ENCODE results near the gene INO80D.
"Not testable (repeated sequence)": the region's sequence is repeated elsewhere in the genome, so short reads cannot be mapped to it uniquely, and the experiment has no call there.

The INO80D gene

GRCh38 chr2:206084439-206084869, 1.5 kb downstream of the INO80D start:
- peak; percentile 24 to 73 for DNase-seq

DNA sequence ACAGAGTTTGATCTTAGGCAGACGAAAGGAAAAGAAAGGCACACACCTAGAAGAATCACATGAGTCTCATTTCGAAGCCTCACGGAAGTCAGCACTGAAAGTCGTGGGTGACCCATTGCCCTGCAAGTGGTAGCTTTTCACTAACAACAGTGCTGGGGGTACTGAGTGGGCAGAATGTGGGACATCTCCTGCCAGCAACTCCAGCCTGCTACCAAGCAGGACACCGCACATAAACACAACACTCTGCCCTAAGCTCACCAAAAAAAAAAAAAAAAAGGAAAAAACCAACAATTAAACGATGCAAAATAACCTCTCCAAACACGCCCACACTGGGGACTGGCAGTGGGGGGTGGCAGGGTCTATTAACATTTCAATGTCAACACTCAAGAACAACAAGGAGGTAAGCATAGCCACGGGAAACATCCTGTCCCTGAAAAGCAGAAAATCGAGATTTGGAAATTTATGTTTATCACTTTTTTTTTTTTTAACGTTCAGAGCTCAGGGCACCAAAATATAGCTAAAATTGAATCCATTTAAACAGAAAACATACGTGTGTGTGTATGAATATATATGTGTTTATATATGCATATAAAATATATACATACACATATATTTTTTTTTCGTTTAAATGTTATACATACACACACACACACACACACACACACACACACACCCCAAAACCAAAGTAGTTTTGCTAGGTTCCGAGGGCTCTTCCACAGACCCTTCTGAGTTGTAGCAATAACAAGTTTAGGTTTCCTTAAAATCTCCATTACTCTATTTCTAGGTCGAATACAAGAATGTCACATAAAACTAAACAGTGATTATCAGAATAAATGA, 2.2 kb downstream of the INO80D start:
- DNase-seq = no peak

DNA sequence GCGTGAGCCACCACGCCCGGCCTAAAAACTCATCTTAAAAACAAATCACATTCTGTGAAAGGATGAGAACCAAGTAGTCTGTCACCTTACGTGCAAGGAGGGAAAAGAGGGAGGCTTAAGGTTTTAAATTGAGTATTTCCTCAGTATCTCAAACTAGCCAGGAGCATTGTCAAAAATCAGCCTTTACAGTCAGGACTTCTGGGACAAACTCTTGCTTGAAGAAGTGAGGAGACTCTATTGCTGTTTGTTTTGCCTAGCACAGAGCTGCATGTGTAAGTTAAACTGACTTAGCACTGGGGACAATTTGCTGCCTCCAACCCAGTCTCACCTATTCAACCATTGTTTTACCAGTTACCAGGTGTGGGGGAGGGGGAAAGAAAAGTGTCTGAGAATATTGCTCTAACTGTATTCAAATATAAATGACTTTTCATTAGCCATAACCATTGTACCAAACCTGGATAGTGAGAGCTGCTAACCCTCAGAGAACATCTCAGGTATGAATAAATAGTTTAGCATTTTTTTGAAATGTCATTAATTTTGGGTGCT, 3.6 kb downstream of the INO80D start:
- no peak for DNase-seq

DNA sequence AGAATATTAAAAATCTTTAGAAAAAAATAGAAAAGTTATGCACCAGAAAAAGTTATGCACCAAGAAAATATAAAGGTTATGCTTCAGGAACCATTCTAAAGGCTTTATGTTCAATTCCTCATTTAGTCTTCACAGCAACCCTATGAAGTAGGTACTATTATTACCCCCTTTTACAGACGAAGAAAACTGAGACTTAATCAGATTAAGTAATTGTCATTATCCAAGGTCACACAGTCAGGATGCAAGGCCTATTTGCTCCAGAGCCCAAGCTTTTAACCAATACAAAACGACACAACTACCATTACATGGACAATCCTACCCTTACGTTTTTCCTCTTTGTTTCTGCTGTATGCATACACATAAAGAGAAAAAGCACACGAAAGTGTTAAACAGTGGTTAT, 5.0 kb downstream of the INO80D start:
- DNase-seq = no peak

- DNase-seq = no peak
Measured at GRCh38 chr2:206079699-206080465, 6.1 kb downstream of the INO80D start.

GRCh38 chr2:206077879-206078278, 8.1 kb downstream of the INO80D start:
- DNase-seq = not testable (repeated sequence)

GRCh38 chr2:206075113-206075512, 10.9 kb downstream of the INO80D start:
- peak in 1 of 2 experiments; percentile 3 for DNase-seq

DNA sequence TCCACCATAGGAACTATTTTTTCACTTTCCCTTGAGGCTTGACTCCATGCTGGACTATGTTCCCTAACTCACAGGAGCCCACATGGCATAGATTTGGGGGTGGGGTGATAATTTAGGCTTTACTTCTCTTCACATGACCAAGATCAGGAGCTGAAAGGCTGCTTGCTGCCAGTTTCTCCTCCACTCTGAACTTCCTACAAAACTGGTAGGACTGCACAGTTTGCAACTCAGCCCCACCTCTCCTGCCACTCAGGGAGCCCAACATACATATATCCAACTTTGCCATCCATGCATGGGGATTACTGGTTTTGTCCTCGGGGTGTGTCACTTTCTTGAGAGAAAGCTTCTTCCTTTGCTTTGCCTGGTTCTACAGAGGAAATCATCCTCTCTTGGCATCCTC, 14.2 kb downstream of the INO80D start:
- no peak for DNase-seq

DNA sequence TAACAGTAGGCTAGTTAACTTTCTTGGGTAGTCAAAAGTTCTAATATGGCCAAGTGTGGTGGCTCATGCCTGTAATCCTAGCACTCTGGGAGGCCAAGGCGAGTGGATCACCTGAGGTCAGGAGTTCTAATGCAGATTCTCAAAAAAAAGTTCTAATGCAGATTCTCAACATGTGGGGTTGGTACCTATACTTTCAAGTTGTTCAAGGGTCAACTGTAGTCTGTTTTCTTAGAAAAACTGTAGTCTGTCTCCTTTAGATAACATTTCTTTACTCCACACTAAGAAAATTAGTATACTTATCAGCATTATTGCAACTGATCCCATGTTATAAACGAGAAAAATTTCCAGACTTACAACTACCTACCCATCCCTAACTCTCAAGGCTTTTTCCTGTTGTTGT, 16.6 kb downstream of the INO80D start:
- DNase-seq = no peak

DNA sequence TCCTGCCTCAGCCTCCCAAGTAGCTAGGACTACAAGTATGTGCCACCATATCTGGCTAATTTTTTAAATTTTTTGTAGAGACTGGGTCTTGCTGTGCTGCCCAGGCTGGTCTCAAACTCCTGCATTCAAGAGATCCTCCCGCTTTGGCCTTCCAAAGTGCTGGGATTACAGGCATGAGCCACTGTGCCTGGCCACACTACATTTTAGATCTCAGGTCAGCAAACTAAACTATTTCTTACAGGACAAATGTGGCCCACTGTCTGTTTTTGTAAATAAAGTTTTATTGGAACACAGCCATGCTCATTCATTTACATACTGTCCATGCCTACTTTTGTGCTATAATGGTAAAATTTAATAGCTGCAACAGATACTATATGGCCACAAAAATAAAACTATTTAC, 17.8 kb downstream of the INO80D start:
- DNase-seq = no peak

GRCh38 chr2:206064077-206064476, 21.9 kb downstream of the INO80D start:
- no peak for DNase-seq

- DNase-seq = no peak
Measured at GRCh38 chr2:206063635-206064034, 22.3 kb downstream of the INO80D start.

- DNase-seq = no peak
Measured at GRCh38 chr2:206062724-206063123, 23.2 kb downstream of the INO80D start.

DNA sequence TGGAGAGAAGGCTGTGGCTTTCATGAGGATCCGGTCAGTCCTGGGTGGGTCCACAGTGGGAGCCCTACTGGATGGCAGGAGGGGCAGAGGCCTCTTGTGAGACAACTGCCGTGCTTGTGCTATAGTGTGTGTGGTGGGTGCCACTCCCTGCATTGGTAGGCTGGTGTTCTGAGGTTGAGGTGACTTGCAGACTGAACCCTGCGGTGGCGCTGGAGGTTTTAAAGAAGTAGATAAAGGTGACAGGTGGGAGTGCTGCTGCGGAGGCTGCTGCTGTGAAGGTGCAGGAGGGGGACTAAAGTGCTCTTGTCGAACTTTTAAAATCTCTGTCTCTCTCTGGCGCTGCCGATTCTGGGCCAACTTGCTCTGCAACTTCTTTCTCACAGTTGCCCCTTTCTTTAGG, 29.7 kb downstream of the INO80D start:
- DNase-seq = no peak

DNA sequence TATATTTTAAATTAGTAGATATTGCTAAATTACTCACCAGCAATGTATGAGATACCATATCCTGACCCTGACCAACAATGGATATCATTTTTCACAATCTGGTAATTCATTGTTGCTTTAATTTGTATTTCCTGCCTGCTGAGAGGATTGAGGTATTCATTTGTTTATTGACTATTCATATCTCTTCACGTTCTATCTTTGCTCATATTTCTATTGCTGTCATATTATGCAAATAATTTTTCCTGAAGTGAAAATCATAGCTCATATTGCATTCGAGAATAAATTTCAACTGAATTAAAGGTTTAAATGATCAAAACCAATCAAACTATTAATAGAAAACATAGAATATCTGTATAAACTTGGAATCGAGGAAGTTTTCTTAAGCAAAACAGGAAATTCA, 31.0 kb downstream of the INO80D start:
- DNase-seq = no peak

DNA sequence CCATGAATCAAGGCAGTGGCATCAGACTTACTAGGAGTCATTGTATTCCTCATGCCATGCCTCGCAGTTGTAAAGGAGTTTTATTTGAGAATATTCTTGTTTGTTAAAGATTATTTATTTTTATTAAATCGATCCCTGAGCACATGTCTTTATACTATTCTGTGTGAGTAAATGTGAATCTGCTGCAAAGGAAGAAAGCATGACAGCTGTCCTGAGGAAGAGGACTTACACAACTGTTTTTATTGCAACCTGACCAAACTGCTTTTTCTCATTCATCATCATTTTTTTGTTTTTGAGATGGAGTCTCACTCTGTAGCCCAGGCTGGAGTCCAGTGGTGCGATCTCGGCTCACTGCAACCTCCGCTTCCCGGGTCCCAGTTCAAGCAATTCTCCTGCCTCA, 34.1 kb downstream of the INO80D start:
- no peak for DNase-seq

- DNase-seq = no peak
Measured at GRCh38 chr2:206049392-206049791, 36.6 kb downstream of the INO80D start.

DNA sequence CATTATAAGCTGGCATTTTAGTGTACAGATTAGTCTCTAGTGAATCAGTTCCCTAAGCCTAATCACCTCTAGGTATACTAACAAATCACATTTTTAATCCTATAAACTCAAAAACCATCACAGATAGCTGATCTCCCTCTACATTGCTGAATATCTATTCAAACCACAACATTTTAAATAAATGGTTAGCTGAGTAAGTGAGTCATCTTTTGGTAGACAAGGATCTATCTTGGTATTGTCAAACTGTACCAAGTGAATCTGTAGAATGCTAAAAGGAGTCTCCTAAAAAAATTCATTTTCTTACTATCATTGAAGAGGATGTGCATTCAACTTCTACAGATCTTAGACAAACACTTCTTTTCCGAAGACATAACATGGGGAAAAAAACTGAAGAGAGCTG, 40.7 kb downstream of the INO80D start:
- DNase-seq = no peak

DNA sequence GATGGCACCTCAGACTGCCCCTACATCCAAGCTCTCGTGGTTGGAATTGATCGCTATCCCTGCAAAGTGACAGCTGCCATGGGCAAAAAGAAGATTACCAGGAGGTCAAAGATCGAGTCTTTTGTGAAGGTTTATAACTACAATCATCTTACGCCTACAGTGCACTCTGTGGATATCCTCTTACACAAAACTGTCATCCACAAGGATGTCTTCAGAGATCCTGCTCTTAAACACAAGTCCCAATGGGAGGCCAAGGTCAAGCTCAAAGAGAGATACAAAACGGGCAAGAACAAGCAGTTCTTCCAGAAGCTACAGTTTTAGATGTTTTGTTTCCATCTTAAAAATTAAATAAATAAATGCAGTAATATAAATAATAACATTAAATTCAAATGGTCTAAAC, 45.4 kb downstream of the INO80D start:
- DNase-seq = peak in 1 of 2 experiments; percentile 41

GRCh38 chr2:206035393-206035792, 50.6 kb downstream of the INO80D start:
- not testable (repeated sequence) for DNase-seq

DNA sequence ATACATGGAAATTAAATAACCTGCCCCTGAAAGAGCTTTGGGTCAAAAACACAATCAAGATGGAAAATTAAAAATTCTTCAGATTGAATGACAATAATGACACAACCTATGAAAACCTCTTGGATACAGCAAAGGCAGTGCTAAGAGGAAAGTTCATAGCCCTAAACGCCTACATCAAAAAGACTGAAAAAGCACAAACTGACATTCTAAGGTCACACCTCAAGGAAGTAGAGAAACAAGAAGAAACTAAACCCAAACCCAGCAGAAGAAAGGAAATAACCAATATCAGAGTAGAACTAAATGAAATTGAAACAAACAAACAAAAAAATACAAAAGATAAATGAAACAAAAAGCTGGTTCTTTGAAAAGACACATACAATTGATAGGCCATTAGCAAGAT, 52.5 kb downstream of the INO80D start:
- not testable (repeated sequence) for DNase-seq

GRCh38 chr2:206031950-206032567, 53.9 kb downstream of the INO80D start:
- DNase-seq = no peak

GRCh38 chr2:206031162-206031784, 54.7 kb downstream of the INO80D start:
- no peak for DNase-seq
